ENCODE data around the gene WHRN. TPM values are rescaled to one million over a fixed set of nuclear protein-coding genes. Genes with fewer than 3 reads are reported as not detected.

The WHRN gene
- total and polyA plus RNA-seq, 9 of the 15 experiments (the other 6 are each of a cell fraction or from before 2014, with no cell fraction given): 0.31 to 14.1 (median 3.0) TPM

- peak; percentile 90 for TF ChIP-seq PKNOX1 (IDR thresholded peaks at IDR 0.05)
- no peak for TF ChIP-seq ZNF444 (CRISPR knock-in tag; IDR thresholded peaks at IDR 0.05)
- no peak for TF ChIP-seq SRF (CRISPR knock-in tag; IDR thresholded peaks at IDR 0.05)
- TF ChIP-seq HNRNPH1 (optimal IDR thresholded peaks at IDR 0.05; ENCODE audit: low read depth, low read length): no peak
- TF ChIP-seq RFX5 (IDR thresholded peaks at IDR 0.05; ENCODE audit: low read depth, low read length): no peak
- TF ChIP-seq DPF2 (IDR thresholded peaks at IDR 0.05): peak; percentile 86
- no peak for TF ChIP-seq MCM7 (IDR thresholded peaks at IDR 0.05)
- TF ChIP-seq DDX20 (tag; IDR thresholded peaks at IDR 0.05; ENCODE audit: low read depth): no peak
- TF ChIP-seq ZBTB12 (CRISPR knock-in tag; IDR thresholded peaks at IDR 0.05): peak; percentile 48; the same call in 1 of the 2 replicates
- TF ChIP-seq ZNF41 (CRISPR knock-in tag; conservative IDR thresholded peaks at IDR 0.05): no peak
- TF ChIP-seq NR2C2 (CRISPR knock-in tag; IDR thresholded peaks at IDR 0.05): no peak
- TF ChIP-seq NR2C2 (tag; IDR thresholded peaks at IDR 0.05): peak; percentile 6; the same call in 1 of the 2 replicates
- 0 out of 2 replicates have a peak, but pooled peaks have one; percentile 36 for TF ChIP-seq MBD2 (IDR thresholded peaks at IDR 0.05; ENCODE audit: borderline replicate concordance, low read depth)
- TF ChIP-seq TRIM24 (IDR thresholded peaks at IDR 0.05): 0 out of 4 replicates have a peak, but pooled peaks of 1 of the 2 experiments have one; percentile 26
- TF ChIP-seq CEBPZ (IDR thresholded peaks at IDR 0.05; ENCODE audit: borderline replicate concordance, low read depth, low read length): no peak
- TF ChIP-seq ZNF436 (CRISPR knock-in tag; IDR thresholded peaks at IDR 0.05): no peak
- TF ChIP-seq ZSCAN29 (IDR thresholded peaks at IDR 0.05): no peak
- no peak for TF ChIP-seq ZNF518B (CRISPR knock-in tag; IDR thresholded peaks at IDR 0.05)
- TF ChIP-seq MAFF (IDR thresholded peaks at IDR 0.05; ENCODE audit: low read length): peak; percentile 52; the same call in 1 of the 2 replicates
These were observed 46.7 kb upstream of the WHRN start (continued) for GRCh38 chr9:114551750-114552685.

Measured in K562 (cell line).